MG63 (cell line): Measurements from ENCODE around the gene AQP7. TPM values are rescaled to one million over a fixed set of nuclear protein-coding genes. Genes with fewer than 3 reads are reported as not detected.
"Not testable (repeated sequence)": the region's sequence is repeated elsewhere in the genome, so short reads cannot be mapped to it uniquely, and the experiment has no call there.

ENCODE experiments used
- DNase-seq: peaks from one replicate; pipeline ENCODE4 v3.0.0-alpha.2; 2020
- H3K27me3 ChIP-seq: fragments of 250-450 bp; sonication (Bioruptor Pico); 2 replicates; pipeline ENCODE4 v1.5.1; 2020; ENCODE audit warnings: mild to moderate bottlenecking, moderate library complexity
- H3K36me3 ChIP-seq: fragments of 250-450 bp; sonication (Bioruptor Pico); 2 replicates; pipeline ENCODE4 v1.5.1; 2020; ENCODE audit warnings: mild to moderate bottlenecking, moderate library complexity
- H3K4me3 ChIP-seq: fragments of 250-450 bp; sonication (Bioruptor Pico); 2 replicates; pipeline ENCODE4 v1.5.1; 2020; ENCODE audit warnings: mild to moderate bottlenecking, moderate library complexity
- H3K9me3 ChIP-seq: fragments of 250-450 bp; sonication (Bioruptor Pico); 2 replicates; pipeline ENCODE4 v1.5.1; 2020; ENCODE audit warnings: mild to moderate bottlenecking, moderate library complexity
- total RNA-seq: library from RNA; depleted of rRNA; stranded (reverse); fragments of >200 nt; shearing (Covaris generic); gene quantifications from 2 replicates; pipeline ENCODE4 v1.2.3, GENCODE V29; 2014; ENCODE audit warnings: low replicate concordance; rRNA removed

AQP7 gene
- not detected in 2 replicates for total RNA-seq

DNA sequence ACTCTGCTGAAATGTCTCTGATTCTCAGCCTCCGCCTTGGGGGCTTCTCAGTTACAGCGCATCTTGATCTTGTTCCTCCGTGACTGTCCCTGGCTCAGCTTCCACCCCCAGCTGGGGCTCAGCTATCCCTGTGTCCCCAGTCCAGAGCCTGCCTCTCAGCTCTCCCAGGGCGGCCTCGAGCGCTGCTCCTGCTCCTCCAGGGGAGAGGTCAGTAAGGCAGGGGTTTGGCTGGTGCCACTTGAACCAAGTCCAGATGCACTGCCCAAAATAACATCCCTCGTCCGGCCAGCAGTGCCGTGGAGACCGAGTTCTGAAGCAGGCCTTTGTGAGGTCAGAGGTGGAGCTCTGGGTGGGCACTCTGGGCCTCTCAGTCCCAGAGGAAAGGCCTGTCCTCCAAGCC, at the start of gene AQP7:
AQP7 (minus strand) TSS at position 198 of the 400 bp plus-strand sequence. CDS start 1,306 bp downstream, outside the sequence.
- DNase-seq, H3K36me3 ChIP-seq, H3K9me3 ChIP-seq, H3K27me3 ChIP-seq, H3K4me3 ChIP-seq: not testable (repeated sequence)

DNA sequence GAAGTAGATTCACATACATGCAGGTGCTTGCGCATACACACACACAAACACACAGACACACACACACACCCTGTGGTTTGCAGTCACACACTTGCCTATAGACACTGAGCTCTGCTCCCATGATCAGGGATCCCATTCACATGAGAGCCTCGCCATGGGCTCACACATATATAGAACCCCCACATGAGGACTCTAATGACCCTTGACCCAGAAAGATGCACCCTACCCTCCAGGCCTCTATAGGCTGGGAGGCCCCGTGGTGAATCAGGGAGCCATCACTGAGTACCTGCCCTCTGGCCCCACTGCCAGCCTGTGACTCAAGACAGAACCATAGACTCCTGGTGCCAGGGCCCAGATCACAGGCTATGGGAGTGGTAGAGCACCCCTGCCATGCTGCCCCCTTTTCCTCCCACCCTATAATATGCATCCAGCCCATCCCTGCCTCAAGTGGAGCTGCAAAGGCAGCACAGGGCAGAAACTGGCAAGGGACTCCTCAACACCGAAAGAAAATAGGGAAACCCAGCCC, 48.3 kb upstream of the AQP7 start:
- H3K9me3 ChIP-seq, result no peaks in the 10 kb centered on the region
- no peaks in the 10 kb centered on the region for H3K27me3 ChIP-seq
- H3K4me3 ChIP-seq, result no peak overlapping the region
- H3K36me3 ChIP-seq, result no peaks in the 10 kb centered on the region
- DNase-seq, result no peak

- DNase-seq, result no peak
- Histone ChIP-seq H3K9me3 (no peaks in the 10 kb centered on the region), H3K4me3 (no peak overlapping the region), H3K36me3 (no peaks in the 10 kb centered on the region), H3K27me3 (no peaks in the 10 kb centered on the region)
These were observed 47.3 kb upstream of the AQP7 start for GRCh38 chr9:33449715-33450114.

- Histone ChIP-seq H3K9me3 (no peaks in the 10 kb centered on the region), H3K36me3 (no peaks in the 10 kb centered on the region), H3K27me3 (no peaks in the 10 kb centered on the region), H3K4me3 (no peak overlapping the region)
- DNase-seq, result no peak
These were observed 45.6 kb upstream of the AQP7 start for GRCh38 chr9:33447799-33448553.

DNA sequence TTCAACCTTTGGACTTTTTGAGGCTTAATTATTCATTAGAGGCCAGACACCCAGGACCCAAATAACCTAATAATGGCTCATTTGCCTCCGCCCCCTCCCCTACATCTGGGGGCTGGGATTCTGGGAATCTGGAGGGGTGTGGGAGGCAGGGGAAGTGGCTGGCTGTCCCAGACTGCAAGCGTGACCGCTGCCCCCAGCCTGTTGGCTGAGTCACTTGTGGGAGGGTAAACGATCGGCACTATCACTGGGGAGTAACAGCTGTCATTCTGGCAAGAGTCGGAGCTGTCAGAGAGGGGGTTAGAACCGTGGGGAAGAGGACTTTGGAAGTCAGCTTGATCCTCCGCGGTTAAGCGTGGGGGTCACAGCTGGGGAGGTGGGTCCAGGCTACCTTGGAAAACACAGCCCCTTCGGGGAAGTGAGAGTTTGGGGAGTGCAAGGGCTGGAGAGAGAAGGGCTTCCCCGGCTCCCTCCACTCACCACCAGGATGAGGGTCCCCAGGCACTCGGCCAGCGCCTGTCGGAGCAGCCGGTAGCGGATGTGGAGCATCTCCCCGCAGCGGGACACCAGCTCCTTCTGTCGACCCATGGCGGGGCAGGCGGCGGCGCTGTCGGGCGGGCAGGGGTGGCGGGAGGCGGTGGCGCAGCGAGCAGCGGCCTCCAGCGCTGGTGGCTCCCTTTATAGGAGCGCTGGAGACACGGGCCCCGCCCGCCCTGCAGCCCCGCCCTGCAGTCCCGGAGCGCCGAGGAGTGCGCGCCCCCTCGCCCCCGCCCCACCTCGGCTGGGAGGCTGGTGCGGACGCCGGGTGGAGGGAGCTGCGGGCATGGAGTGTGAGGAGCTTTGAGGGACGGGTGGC, 44.8 kb upstream of the AQP7 start, which contains the start of gene AQP3:
AQP3 (minus strand) TSS at position 648 of the 853 bp plus-strand sequence; CDS start at position 585, 63 bp downstream.
- Histone ChIP-seq H3K36me3 (no peaks in the 10 kb centered on the region), H3K4me3 (no peak within 1 kb of the TSS), H3K9me3 (no peaks in the 10 kb centered on the region), H3K27me3 (no peaks in the 10 kb centered on the region)
- peak; percentile 77 for DNase-seq

- H3K4me3 ChIP-seq, result no peak overlapping the region
- no peak for DNase-seq
These were observed 44.0 kb upstream of the AQP7 start for GRCh38 chr9:33446240-33446945.

DNA sequence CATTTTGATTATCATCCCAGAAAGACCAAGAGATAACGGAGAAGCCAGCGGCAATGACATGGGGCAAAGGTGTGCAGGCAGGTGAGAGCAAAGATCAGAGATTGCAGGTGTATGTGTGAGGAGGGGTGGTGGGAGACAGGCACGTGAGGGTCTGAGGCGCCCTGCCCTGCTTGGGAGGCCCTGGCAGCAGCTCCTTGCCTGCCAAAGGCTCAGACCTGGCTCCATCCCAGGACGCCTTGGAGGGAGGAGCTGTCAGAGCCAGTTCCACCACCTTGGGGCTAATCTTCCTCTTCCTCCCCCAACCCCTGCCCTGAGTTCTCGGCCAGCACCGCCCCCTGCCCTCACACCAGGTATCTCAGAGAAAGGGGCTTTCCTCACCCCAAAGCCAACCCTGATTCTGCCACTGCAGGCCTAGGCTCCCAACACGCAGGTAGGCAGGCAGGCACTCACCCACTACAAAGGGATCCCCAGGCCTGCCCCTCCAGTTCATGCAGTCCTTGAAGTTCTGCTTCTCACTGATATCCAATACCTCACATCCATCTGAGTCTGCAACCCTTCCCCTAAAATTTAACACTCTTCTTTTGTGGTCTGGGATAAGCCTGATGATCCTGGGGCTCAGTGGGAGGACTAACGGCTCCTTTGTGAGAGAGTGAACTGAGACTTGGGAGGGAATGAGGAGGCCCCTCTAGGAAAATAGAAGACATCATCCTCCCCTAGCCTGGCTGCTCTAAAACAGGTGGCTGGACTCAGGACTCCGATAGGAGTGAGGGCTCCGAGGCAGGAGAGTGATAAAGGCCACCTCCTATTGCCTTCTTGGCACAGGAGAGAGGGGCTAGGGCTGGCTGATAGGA, 43.2 kb upstream of the AQP7 start:
- no peak for DNase-seq
- no peaks in the 10 kb centered on the region for H3K36me3 ChIP-seq
- H3K27me3 ChIP-seq, result no peaks in the 10 kb centered on the region
- H3K4me3 ChIP-seq, result no peak overlapping the region
- H3K9me3 ChIP-seq, result no peaks in the 10 kb centered on the region

More at GRCh38 chr9:33446240-33446945, 44.0 kb upstream of the AQP7 start:
- H3K9me3 ChIP-seq, result no peaks in the 10 kb centered on the region
- H3K36me3 ChIP-seq, result no peaks in the 10 kb centered on the region
- H3K27me3 ChIP-seq, result no peaks in the 10 kb centered on the region

DNA sequence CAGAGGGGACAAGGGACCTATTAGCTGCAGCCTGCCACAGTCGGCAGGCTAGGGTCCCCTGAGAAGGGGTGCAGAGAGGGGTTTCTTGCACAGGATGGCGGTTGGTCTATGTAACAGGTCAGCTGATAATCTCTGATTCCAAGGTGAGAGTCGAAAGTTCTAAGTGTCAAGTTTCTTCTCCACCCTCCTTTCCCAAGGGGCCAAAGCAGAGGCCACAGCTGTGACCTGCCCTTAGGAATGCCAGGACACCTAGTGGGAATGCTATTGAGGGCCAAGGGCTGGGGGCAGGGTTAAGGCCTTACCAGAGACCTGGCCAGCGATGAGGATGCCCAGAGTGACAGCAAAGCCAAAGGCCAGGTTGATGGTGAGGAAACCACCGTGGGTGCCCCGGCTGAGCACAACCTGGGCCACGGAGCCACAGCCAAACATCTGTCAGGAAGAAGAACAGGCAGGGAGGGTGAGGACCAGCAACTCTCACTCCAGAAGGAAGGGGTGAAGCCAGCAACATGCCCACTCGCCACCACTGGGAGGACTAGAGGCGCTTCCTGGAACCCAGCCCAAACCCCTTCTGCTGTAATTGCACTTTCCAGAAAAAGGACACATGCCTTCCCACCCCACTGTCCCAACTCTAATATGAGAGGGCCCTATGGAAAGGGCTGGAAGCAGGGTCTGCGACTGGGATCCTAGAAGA, 41.2 kb upstream of the AQP7 start:
- no peaks in the 10 kb centered on the region for H3K9me3 ChIP-seq
- no peak overlapping the region for H3K4me3 ChIP-seq
- DNase-seq, result no peak
- H3K27me3 ChIP-seq, result no peaks in the 10 kb centered on the region
- no peaks in the 10 kb centered on the region for H3K36me3 ChIP-seq

DNA sequence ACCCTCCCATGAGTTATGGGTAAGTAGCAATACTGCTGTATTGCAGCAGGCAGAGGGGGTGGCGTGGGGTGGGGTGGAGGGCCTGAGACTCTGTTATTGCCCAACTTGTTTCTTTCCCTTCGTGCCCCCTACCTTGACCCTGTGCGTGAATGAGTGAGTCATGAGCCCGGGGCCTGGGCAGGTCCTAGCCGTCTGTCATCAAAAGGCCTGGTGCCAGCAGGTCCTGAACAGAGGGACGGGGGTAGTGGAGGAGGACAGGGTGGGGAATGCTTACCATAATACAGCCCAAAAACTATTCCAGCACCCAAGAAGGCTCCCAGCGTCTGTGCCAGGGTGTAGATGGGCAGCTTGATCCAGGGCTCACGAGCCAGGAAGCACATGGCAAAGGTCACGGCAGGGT, 40.7 kb upstream of the AQP7 start:
- DNase-seq, result peak; percentile 23
- no peak overlapping the region for H3K4me3 ChIP-seq
- H3K36me3 ChIP-seq, result no peaks in the 10 kb centered on the region
- H3K27me3 ChIP-seq, result no peaks in the 10 kb centered on the region
- no peaks in the 10 kb centered on the region for H3K9me3 ChIP-seq

GRCh38 chr9:33442125-33442524, 39.8 kb upstream of the AQP7 start:
- Histone ChIP-seq H3K36me3 (no peaks in the 10 kb centered on the region), H3K27me3 (no peaks in the 10 kb centered on the region), H3K4me3 (no peak overlapping the region), H3K9me3 (no peaks in the 10 kb centered on the region)
- DNase-seq, result no peak

- Histone ChIP-seq H3K4me3 (no peak overlapping the region), H3K36me3 (no peaks in the 10 kb centered on the region), H3K27me3 (no peaks in the 10 kb centered on the region), H3K9me3 (no peaks in the 10 kb centered on the region)
- no peak for DNase-seq
These were observed 38.2 kb upstream of the AQP7 start for GRCh38 chr9:33440609-33441008.

DNA sequence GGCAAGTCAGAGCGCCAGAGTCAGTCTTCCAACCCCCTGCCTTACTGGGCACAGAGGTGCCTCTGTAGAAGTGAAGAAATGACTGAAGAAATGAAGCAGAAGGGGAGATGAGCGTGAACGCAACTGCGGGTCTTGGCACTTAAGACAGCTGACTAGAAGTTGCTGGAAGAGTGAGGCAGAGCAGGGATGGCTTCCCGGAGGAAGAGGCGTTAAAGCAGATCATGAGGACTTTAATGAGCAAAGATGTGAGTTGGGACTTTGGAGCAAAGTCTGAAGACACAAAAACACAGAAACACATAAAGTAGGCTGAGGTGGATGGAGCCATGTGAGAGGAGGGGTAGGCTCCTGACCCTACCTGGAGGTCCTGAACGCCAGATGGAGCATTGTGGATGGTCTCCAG, 37.8 kb upstream of the AQP7 start:
- no peaks in the 10 kb centered on the region for H3K9me3 ChIP-seq

DNA sequence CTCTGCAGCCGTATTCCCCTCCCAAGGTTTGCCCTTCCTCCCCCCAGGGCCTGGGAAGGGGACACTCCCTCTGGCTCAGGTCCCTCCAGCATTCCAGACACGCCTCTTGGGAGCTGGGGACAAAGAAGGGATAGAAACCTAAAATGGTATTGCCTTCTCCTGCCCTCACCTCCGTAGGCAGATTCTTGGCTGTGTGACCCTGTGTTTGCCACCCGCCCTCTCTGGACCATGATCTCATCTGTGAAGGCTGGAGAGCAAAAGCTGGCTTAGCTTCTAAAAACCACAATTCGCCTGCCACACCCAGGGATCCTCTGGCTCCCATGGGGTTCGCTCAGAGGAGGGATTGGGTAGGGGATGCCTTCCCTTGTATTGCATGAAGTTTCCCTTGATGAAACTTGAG, 37.4 kb upstream of the AQP7 start:
- H3K36me3 ChIP-seq, result no peaks in the 10 kb centered on the region
- DNase-seq, result no peak
- H3K27me3 ChIP-seq, result no peaks in the 10 kb centered on the region
- H3K9me3 ChIP-seq, result no peaks in the 10 kb centered on the region
- no peak overlapping the region for H3K4me3 ChIP-seq

More for the DNA sequence above, 37.8 kb upstream of the AQP7 start:
- no peaks in the 10 kb centered on the region for H3K36me3 ChIP-seq
- H3K27me3 ChIP-seq, result no peaks in the 10 kb centered on the region
- H3K4me3 ChIP-seq, result no peak overlapping the region
- no peak for DNase-seq

- H3K4me3 ChIP-seq, result no peak overlapping the region
- H3K27me3 ChIP-seq, result no peaks in the 10 kb centered on the region
- no peaks in the 10 kb centered on the region for H3K36me3 ChIP-seq
- no peak for DNase-seq
- no peaks in the 10 kb centered on the region for H3K9me3 ChIP-seq
These were observed 36.7 kb upstream of the AQP7 start for GRCh38 chr9:33438926-33439680.

GRCh38 chr9:33437898-33438297, 35.5 kb upstream of the AQP7 start:
- DNase-seq, result no peak
- H3K27me3 ChIP-seq, result no peaks in the 10 kb centered on the region
- H3K4me3 ChIP-seq, result no peak overlapping the region
- H3K9me3 ChIP-seq, result no peaks in the 10 kb centered on the region
- H3K36me3 ChIP-seq, result no peaks in the 10 kb centered on the region
